Endodermal cell (in vitro differentiated cells): ENCODE measurements around the gene TAB2. TPM values are rescaled to one million over a fixed set of nuclear protein-coding genes. Genes with fewer than 3 reads are reported as not detected.

Source experiments
- DNase-seq: peaks from one replicate; pipeline ENCODE4 v3.0.0-alpha.2; 2017
- H3K27ac ChIP-seq: 2 replicates; pipeline ENCODE4 v1.5.1; 2013; ENCODE audit warnings: mild to moderate bottlenecking, low read depth, low read length, moderate library complexity
- H3K27me3 ChIP-seq: 2 replicates; pipeline ENCODE4 v1.6.1; 2013; ENCODE audit warnings: mild to moderate bottlenecking, low read length, moderate library complexity; ENCODE audit not compliant: insufficient read depth, control insufficient read depth, poor library complexity, severe bottlenecking
- H3K36me3 ChIP-seq: 2 replicates; pipeline ENCODE4 v1.7.0; 2013; ENCODE audit warnings: mild to moderate bottlenecking, low read length, moderate library complexity; ENCODE audit not compliant: control insufficient read depth, insufficient read depth
- H3K4me1 ChIP-seq: one replicate; pipeline ENCODE4 v1.7.0; 2013; ENCODE audit warnings: low read length; ENCODE audit not compliant: control insufficient read depth, insufficient read depth
- H3K4me3 ChIP-seq: 2 replicates; pipeline ENCODE4 v1.5.1; 2013; ENCODE audit warnings: mild to moderate bottlenecking, low read length, moderate library complexity
- H3K9ac ChIP-seq: 2 replicates; pipeline ENCODE4 v1.6.1; 2013; ENCODE audit warnings: mild to moderate bottlenecking, low read length, moderate library complexity; ENCODE audit not compliant: poor library complexity, severe bottlenecking; ENCODE audit errors: extremely low read depth
- H3K9me3 ChIP-seq: 2 replicates; pipeline ENCODE4 v1.6.1; 2013; ENCODE audit warnings: mild to moderate bottlenecking, low read length, moderate library complexity; ENCODE audit not compliant: control insufficient read depth
- H3K27ac Mint-ChIP-seq: 2 replicates; pipeline ENCODE4 v1.8.0; 2020; ENCODE audit warnings: mixed read lengths
- H3K27me3 Mint-ChIP-seq: 2 replicates; pipeline ENCODE4 v1.8.0; 2021; ENCODE audit warnings: mild to moderate bottlenecking, mixed read lengths; ENCODE audit not compliant: insufficient read depth
- H3K36me3 Mint-ChIP-seq: 2 replicates; pipeline ENCODE4 v1.8.0; 2020; ENCODE audit warnings: low read depth, mixed read lengths
- H3K4me1 Mint-ChIP-seq: 2 replicates; pipeline ENCODE4 v1.8.0; 2020; ENCODE audit warnings: mixed read lengths
- H3K4me3 Mint-ChIP-seq: 2 replicates; pipeline ENCODE4 v1.8.0; 2020; ENCODE audit warnings: mild to moderate bottlenecking, moderate library complexity, mixed read lengths
- H3K9me3 Mint-ChIP-seq: 2 replicates; pipeline ENCODE4 v1.8.0; 2020; ENCODE audit warnings: mild to moderate bottlenecking, mixed read lengths
- CTCF ChIP-seq: fragments of 200-600 bp; sonication (generic); conservative IDR thresholded peaks from 2 replicates; pipeline ENCODE4 v1.5.0; 2021; ENCODE audit warnings: antibody characterized with exemption, mild to moderate bottlenecking
- WGBS, 2 experiments: methylation state at CpG; one replicate each; pipeline versions ENCODE4 v1.1.5 to v1.1.7; 2013; ENCODE audit warnings: missing lambda C conversion rate in 2 of 2, mixed read lengths in 1 of 2; ENCODE audit not compliant: insufficient coverage in 1 of 2, insufficient read length in 1 of 2; 5-methylcytosine and 5-hydroxymethylcytosine counted together
- total RNA-seq, 2 donors: library from RNA; stranded (reverse); fragmentation: NEBNext Ultra II Directional in 1 of 2; extraction: Animal tissue kit (Norgen Biotek cat#: 25700) in 1 of 2; gene quantifications; 2 replicates in 1 of 2; 3 replicates in 1 of 2; pipeline ENCODE4 v1.2.1, GENCODE V29; 2021

TAB2 gene
- total RNA-seq, 2 donors from 2014 or later = 51.1 to 54.8 TPM

- Mint-ChIP-seq H3K4me1 (no peaks in the 10 kb centered on the region), H3K4me3 (no peak overlapping the region), H3K36me3 (no peaks in the 10 kb centered on the region), H3K9me3 (no peaks in the 10 kb centered on the region), H3K27ac (no peak overlapping the region), H3K27me3 (peaks cover 18% of the 10 kb centered on the region)
- H3K4me3 ChIP-seq = no peak overlapping the region
- peaks cover 8% of the 10 kb centered on the region for H3K27me3 ChIP-seq
- 90 to 92% methylated on average over 4 to 7 of the region's 7 CpGs for WGBS, 2 experiments
- H3K27ac ChIP-seq = no peak overlapping the region
- no peak overlapping the region for H3K9ac ChIP-seq
- no peaks in the 10 kb centered on the region for H3K9me3 ChIP-seq
- no peak for TF ChIP-seq CTCF
- no peaks in the 10 kb centered on the region for H3K36me3 ChIP-seq
- no peak for DNase-seq
- H3K4me1 ChIP-seq = no peaks in the 10 kb centered on the region
Observed at GRCh38 chr6:149457316-149457884, 139.9 kb downstream of the TAB2 start.

GRCh38 chr6:149458196-149458595 lies 140.7 kb downstream of the TAB2 start:
- Histone ChIP-seq H3K9ac (no peak overlapping the region), H3K4me3 (no peak overlapping the region), H3K27ac (no peak overlapping the region), H3K27me3 (peaks cover under 1% of the 10 kb centered on the region), H3K9me3 (no peaks in the 10 kb centered on the region), H3K36me3 (no peaks in the 10 kb centered on the region), H3K4me1 (no peaks in the 10 kb centered on the region)
- H3K27me3 Mint-ChIP-seq = peaks cover 10% of the 10 kb centered on the region
- 93 to 94% methylated on average over 4 to 7 of the region's 7 CpGs for WGBS, 2 experiments
- H3K36me3 Mint-ChIP-seq = no peaks in the 10 kb centered on the region
- no peak overlapping the region for H3K27ac Mint-ChIP-seq
- no peaks in the 10 kb centered on the region for H3K9me3 Mint-ChIP-seq
- no peak for DNase-seq
- no peak overlapping the region for H3K4me3 Mint-ChIP-seq
- no peaks in the 10 kb centered on the region for H3K4me1 Mint-ChIP-seq
- TF ChIP-seq CTCF = no peak

- Mint-ChIP-seq H3K27ac (no peak overlapping the region), H3K36me3 (no peaks in the 10 kb centered on the region), H3K4me1 (no peaks in the 10 kb centered on the region), H3K9me3 (no peaks in the 10 kb centered on the region), H3K27me3 (peaks cover 4% of the 10 kb centered on the region), H3K4me3 (no peak overlapping the region)
- TF ChIP-seq CTCF = no peak
- Histone ChIP-seq H3K9ac (no peak overlapping the region), H3K4me1 (no peaks in the 10 kb centered on the region), H3K36me3 (no peaks in the 10 kb centered on the region), H3K4me3 (no peak overlapping the region), H3K27me3 (no peaks in the 10 kb centered on the region), H3K27ac (no peak overlapping the region), H3K9me3 (no peaks in the 10 kb centered on the region)
- no peak for DNase-seq
- 100% methylated on average over 1 of the region's 1 CpG; no CpG with 5 or more reads in 1 of the 2 experiments for WGBS, 2 experiments
Observed at GRCh38 chr6:149458806-149459205, 141.3 kb downstream of the TAB2 start.
